HPDE6-E6E7 (cell line): ENCODE data around the gene COL20A1.
"Not testable (repeated sequence)": the region's sequence is repeated elsewhere in the genome, so short reads cannot be mapped to it uniquely, and the experiment has no call there.

ENCODE experiments used
- DNase-seq: peaks from one replicate; pipeline ENCODE4 v3.0.0; 2011; ENCODE audit warnings: missing footprints; ENCODE audit errors: extremely low spot score

COL20A1 gene

GRCh38 chr20:63333241-63333836 lies 40.4 kb downstream of the COL20A1 start:
- no peak for DNase-seq

DNA sequence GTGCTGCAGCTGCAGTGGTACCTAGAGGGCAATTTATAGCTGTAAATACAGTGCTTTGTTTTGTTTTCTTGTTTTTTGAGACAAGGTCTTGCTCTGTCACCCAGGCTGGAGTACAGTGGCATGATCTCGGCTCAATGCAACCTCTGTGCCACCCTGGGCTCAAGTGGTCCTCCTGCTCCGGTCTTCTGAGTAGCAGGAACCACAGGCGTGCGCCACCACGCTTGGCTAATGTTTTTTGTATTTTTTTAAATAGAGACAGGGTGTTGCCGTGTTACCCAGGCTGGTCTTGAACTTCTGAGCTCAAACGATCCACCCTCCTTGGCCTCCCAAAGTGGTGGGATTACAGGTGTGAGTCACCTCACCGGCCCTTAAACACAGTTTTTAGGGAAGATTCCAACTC lies 41.4 kb downstream of the COL20A1 start:
- DNase-seq = no peak

GRCh38 chr20:63335060-63335459 lies 42.1 kb downstream of the COL20A1 start:
- not testable (repeated sequence) for DNase-seq

- DNase-seq = no peak
These were observed 42.7 kb downstream of the COL20A1 start for GRCh38 chr20:63335711-63336110.

DNA sequence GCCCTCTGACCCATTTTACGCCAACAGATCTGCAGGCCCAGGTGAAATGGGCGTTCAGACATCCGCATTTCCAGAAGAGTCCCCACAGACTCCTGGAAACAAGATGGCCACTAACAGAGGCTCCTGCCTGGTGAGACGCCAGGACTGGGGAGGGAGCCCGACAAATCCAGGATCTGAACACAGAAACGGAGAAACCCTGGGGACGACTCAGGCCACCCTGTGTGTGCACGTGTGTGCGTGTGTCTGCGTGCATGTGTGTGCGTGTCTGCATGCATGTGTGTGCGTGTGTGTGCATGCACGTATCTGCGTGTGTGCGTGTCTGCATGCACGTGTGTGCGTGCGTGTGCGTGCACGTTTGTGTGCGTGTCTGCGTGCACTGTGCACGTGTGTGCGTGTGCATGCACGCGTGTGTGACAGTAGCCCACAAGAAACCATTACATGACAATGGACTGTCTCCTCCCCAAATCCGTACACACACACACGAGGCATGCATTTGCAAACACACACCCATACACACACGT lies 43.3 kb downstream of the COL20A1 start:
- DNase-seq = no peak

GRCh38 chr20:63337786-63338420 lies 44.9 kb downstream of the COL20A1 start:
- DNase-seq = no peak

- not testable (repeated sequence) for DNase-seq
These were observed 46.4 kb downstream of the COL20A1 start for GRCh38 chr20:63339154-63340094.

DNA sequence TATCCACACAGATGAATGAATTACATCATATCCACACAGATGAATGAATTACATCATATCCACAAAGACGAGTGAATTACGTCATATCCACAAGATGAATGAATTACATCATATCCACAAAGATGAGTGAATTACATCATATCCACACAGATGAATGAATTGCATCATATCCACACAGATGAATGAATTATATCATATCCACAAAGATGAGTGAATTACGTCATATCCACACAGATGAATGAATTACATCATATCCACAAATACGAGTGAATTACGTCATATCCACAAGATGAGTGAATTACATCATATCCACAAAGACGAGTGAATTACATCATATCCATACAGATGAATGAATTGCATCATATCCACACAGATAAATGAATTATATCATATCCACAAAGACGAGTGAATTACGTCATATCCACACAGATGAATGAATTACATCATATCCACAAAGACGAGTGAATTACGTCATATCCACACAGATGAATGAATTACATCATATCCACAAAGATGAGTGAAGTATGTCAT lies 47.2 kb downstream of the COL20A1 start:
- not testable (repeated sequence) for DNase-seq

- no peak for DNase-seq
These were observed 49.8 kb downstream of the COL20A1 start for GRCh38 chr20:63342561-63343459.

- DNase-seq = no peak
These were observed 50.8 kb downstream of the COL20A1 start for GRCh38 chr20:63343460-63344445.

DNA sequence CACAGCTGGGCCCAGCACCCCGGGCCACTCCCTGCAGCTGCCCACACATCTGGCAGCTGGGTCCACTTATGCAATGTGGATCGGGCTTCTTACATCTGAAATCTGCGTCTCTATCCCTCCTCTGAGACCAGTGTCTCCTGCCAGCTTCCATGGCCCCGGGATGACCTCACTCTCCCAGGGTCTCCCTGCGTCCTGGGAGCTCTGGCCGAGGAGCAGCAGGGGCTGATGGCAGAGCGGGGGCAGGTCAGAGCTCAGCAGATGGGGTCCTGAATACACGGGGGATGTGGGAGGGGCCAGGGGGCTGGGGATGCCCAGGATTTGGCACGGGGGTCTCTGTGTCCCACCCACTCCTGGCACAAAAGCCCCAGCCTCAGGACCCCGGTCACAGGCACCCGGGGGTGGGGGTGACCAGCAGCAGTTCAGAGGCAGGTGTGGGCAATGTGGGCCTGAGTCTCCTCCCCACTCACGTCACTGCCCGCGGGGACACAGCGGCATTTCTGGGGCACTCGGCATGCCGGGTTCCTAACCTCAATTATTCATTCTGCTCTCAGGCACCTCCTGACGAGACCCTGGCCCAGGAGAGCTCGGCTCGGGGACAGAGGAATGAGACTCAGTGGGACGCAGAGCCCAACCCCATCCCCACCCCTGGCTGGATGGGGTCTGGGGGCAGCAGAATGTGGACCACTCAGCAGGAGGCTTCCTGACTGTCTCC lies 51.8 kb downstream of the COL20A1 start:
- no peak for DNase-seq

DNA sequence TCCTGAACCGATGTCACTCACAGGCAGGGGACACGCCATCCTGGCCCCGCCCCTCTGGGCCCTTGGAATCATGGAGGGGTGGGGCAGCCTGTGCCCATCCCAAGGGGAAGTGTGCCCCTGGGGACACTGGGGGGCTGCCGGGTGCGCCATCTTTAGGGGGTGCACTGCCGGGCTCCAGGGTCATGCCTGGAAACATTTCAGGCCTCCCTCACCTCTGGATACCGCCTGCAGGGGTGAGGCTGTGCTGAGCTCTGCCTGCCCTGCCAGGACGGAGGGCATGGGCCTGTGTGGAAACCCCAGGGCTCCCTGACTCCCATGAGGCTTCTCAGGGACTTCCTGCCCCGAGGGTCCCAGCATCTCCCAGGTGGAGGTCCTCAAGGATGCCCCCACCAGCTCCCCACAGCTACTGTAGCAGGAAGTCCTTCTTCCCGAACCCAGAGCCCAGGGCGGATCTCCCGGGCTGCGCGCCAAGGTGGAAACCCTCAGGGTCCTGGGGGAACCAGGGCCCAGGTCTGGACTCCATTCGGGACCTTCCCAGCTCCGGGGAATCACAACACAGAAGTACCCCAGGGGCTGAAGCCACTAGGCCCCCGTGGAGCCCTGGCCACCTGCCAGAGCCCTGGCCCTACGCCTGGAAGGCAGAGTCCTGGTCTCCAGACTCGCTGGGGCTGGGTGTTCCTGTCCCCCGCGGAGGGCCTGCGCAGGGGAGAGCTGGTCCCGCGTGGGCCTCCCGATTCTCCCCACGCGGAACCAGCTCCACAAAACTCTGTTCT lies 52.5 kb downstream of the COL20A1 start:
- DNase-seq = no peak

- no peak for DNase-seq
These were observed 53.4 kb downstream of the COL20A1 start for GRCh38 chr20:63346131-63347080.

DNA sequence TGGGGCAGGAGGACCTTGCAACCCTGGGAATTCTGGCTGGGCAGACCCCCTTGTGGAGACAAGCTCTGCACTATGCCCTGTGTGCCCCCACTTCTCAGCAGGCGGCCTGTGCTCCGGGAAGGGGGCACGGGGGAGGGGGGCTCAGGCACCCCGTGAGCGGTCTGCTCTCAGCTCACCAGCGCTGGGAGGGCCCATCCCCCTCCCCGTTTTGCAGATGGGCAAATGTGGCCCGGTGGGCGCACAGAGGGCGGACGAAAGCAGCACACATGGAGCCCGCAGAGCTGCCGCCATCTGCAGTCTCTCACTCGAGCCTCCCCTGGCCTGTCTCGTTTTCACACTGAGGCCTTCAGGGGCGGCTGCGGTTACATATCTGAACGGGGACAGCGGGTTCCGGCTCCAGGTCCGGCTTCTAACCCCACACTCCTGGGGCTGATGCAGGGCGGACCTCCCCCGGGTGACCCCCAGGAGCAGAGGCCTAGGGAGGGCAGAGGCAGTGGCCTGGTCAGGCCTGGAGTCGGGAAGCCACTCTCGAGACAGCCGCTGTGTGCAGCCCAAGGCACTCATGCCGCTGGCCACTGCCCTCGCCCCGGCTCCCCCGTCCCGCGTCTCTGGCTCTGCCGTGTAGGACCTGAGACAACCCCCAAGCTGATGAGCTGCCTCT lies 54.2 kb downstream of the COL20A1 start:
- no peak for DNase-seq

GRCh38 chr20:63347950-63348827 lies 55.2 kb downstream of the COL20A1 start:
- DNase-seq = no peak
